GM18867 (cell line): ENCODE results near the gene PACRG.

ENCODE experiments used
- ATAC-seq: cut with Tn5 transposase; IDR thresholded peaks from one replicate; pipeline ENCODE4 v1.9.1; 2021; ENCODE audit warnings: mild to moderate bottlenecking, moderate library complexity; ENCODE audit not compliant: unreplicated experiment

Gene PACRG

DNA sequence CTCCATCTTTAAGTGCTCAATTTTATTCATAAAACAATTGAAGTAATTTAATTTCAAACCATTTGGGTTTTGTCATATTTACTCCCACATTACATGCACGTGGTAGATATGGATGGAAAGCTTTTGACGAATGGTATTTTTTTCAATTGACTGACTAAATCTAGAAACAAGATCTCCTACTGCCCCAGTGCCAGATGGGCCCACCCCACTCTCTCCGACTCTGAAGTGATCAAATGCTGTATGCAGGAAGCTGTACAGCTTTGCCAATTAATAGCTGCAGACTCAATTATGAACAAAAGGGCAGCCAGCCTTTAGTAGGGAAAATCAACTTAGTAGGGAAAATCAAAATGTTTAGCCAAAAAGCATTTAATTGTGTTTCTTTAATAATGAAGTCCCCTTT lies 46.2 kb downstream of the PACRG start:
- no peak for ATAC-seq

DNA sequence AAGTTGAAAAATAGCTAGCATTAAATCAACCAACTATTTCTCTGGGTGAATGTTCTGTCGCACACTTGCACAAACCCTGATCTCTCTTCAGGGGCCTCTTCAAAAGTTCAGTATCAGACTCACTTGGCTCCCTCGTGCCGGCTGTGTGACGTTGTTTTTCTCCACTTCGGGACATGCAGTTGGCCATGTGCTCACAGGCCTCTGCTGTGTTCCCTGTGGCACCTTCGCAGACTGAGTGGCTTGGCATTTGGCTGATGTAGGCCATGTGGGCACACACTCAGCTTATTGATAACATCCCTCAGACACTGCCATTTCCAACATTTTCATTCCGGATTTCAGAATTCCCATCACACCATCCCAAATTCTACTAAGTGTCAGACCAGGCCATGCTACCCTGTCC lies 49.3 kb downstream of the PACRG start:
- no peak for ATAC-seq

DNA sequence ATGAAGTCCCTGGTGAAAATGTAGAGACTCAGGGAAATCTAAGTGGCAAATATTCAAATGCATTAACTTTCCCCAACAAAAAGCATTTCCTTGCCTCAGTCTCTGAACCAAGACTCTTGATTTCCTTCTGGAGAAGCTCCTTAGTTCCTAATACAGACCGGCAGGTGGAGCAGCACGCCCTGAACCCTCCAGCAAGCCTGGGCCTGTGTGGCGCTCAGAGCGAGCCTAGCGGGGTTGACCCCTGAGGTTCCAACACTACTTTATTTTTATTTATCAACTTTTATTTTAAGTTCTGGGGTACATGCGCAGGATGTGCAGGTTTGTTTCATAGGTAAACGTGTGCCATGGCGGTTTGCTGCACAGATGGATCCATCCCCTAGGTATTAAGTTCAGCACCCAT lies 50.8 kb downstream of the PACRG start:
- ATAC-seq: no peak

DNA sequence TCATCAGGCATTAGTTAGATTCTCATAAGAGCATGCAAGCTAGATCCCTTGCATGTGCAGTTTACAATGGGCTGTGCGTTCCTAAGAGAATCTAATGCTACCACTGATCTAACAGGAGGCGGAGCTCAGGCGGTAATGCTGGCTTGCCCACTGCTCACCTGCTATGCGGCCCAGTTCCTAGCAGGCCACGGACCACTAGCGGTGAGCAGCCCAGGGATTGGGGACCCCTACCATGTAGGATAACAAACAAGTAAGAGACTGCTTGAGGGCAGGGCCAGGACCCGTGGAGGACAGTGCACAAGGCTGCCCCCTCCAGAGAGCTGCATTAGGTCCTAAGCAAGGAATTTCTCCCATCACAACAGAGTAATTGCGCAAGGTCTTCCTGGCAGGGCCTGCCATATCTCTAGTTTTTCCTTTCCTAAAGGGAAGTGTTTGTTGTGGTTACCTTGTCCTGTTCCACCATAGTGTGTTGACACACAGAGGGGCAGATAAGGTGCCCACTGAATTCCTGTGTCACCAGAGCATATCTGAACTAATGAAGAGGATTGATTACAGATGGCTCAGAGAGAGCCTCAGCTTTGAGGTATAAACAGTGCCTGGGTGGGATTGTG lies 58.0 kb downstream of the PACRG start:
- no peak for ATAC-seq

DNA sequence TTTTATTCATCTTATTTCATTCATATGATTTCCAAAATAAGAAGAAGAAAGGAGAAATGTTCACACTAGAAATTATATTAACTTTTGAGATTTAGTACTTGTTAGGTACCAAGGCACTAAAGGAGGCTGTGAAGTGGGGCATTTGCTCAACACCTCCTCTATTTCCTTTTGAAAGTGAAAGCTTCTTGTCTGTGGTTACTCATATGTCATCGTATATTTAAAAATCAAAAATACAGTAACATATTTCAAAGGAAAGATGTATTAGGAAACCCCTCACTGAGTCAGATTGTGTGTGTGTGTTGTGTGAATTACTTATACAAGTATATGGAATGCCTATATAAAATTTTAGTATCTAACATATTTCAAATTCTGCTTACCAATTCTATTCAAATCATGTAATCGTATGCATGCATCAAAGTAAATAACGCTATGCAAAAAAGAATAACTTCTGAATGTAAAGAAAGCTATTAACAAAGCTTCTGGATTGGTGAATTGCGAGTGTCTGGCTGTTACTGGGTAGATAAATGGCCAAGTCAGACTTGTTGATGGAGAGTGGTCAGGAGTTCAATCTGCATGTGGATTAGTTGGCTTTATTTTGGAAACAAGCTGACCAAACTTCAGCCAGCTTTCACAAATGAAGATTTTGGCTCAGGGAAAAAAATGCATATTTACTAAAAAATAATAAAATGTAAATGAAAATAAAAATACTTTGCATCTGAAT lies 70.9 kb downstream of the PACRG start:
- no peak for ATAC-seq

DNA sequence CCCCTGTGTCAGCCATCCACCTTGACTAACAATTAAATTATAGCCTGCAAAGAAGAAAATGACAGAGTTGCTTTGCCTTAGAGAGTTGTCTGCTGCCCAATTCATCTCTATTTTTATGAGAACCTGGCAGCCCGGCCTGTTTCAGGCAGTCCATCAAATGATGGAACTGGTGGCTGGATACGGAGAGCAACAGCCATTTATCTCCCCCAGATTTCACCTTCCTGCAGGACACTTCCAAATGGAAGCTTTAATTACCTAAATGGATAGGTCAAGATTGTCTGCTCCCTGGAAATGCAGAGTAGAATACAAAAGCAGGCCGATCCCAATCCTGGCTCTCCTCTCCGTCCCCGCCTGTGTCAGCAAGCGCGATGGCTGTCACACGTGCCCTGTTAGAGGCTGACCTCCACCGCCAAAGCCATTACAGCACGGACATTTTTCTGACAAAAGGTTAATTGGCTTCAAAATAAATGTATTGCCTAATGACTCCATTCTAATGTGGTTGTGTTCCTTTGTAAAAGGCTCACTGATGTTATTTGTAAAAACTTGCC lies 86.7 kb downstream of the PACRG start:
- ATAC-seq: no peak

DNA sequence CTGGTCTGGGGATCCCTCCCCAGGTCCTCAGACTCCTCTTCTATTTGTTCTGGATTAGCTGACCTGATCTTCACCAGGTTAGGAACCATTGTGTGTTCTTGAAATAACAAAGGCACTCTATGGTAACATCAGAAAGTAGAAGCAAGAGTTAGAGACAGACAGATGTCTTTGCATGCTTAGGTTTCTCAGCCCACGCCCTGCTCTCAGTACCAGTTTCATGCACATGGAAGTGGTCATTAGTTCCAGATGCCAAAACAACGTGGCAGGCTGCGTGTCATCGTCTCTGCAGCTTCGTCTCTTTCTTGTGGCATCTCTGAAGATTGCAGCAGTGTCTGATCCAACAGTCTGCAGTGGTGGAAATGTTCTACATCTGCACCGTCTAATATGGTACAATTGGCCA lies 89.4 kb downstream of the PACRG start:
- peak; percentile 65 for ATAC-seq

DNA sequence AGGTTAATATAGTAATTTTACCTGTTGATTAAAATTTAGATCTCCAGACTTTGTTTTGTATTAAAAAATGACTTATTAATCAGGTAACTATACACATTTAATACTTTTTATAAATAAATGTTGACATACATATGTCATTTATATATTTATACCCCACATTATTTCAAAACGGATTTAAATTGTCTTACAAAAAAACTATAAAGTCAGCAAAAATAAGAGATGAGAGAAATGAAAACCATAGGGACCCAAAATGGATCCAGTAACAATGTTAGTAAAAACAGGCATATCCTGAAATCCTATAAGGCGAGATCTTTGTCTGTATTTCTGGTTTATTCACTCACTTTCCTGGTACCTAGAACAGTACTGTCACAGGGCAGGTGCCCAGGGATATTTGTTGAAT lies 91.5 kb downstream of the PACRG start:
- ATAC-seq: no peak

DNA sequence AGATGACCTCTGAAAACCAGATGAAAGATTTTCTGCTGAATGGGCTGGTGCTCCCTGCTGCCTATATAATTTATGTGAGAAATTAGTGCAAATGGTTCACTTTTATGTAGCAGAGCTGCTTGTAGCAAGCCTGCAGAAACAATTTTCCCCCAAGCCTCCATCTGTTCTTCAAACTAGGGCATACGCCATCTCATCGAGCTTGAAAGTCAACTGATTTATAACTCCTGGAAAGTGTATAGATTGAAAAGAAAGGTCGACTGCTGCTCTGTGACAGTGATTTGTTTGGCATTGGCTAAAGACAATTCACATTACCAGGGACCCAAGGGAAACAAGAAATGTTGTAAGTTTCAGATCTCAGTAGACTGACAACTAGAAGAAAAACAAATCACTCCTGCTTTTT lies 93.3 kb downstream of the PACRG start:
- ATAC-seq: no peak

DNA sequence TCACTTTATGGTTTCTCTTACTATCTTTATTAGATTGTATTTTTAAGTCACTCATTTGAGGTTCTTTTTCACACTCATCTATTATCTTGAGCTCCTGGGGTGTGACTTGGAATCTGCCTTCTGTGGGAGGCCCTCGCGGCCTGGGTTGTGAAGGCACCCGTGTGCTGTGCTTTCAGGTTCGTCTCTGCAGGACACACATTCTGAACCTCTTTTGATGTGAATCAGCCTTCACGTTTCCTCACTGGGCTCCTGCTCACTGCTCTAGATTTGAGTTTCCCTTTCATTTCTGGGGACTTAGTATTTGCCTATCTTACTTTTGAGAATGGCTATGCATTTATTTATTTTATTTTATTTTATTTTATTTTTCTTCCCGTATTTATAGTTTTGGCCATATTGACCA lies 97.8 kb downstream of the PACRG start:
- ATAC-seq: peak; percentile 80

DNA sequence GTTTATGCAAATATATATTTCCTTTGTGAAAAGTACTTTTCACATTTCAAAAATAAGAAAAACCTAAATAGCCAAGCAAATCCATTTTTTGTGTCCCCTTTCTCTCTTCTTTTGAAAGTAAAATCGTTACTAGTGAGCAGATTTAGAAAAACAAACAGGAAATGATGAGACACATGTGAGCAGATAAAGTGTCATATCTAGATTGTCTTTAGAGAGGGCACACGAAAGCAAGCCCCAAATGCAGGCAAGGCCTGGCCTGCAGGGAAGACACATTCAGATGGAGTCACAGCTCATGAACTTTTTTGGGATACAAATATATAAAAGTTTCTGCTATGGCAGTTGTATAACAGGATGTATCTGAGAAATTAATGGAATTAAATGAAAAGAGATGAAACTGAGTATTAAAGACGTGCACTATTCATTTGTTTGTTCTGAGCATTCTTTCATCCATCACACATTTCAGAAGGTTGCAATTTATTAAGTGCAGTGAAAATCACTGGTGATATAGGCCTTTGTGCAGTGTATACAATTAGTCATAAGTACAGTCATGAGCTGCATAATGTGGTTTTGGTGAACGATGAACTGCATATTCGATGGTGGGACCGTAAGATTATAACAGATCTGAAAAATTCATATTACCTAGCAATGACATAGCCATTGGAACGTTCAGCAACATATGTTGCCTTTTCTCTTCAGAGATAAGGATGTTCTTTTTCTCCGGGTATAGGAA lies 101.4 kb downstream of the PACRG start:
- ATAC-seq: peak; percentile 43

DNA sequence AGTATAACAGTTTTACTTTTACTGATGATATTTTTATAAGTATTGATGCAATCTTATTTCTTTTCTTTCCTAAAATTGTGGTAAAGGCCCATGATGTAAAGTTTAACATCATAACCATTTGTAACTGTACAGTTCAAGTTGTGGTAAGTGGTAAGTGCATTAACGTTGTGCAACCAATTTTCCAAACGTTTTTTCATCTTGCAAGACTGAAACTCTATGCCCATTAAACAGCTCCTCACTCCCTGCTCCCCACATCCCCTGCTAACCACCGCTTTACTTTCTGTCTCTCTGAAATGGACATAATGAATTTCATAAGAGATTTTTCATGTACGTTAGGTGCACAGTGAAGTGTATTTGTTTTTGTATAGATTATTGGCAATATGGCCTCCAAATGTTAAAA lies 106.0 kb downstream of the PACRG start:
- no peak for ATAC-seq

DNA sequence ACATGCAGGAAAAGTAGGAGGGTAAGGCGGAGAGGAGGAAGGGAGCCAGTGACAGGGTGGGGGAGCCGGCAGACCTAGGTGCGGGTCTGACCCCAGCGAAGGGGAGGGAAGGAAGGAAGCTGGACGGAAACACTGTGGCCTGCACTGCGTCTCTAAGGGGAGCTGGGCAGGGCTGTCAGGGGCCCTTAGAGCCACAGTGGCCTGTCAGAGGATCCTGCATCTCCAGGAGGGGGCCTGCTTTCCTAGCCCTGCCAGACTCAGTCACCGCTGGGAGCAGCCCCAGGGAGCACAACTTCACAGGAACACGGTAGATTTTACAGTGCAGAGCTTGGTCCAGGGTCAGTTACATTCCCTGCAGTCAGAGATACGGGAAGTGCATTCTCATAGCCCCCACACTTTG lies 118.2 kb downstream of the PACRG start:
- no peak for ATAC-seq

DNA sequence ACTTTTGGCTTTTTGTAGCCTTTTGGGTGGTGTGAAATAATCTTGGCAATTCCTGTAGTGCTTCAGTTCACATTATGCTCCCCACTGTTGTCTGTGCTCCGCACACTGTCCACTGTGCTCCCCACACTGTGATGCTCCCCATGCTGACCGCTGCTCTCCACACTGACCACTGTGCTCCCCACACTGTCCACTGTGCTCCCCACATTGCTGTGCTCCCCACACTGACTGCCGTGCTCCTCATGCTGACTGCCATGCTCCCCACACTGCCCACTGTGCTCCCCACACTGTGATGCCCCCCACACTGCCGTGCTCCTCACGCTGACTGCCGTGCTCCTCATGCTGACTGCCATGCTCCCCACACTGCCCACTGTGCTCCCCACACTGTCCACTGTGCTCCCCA lies 118.9 kb downstream of the PACRG start:
- no peak for ATAC-seq

DNA sequence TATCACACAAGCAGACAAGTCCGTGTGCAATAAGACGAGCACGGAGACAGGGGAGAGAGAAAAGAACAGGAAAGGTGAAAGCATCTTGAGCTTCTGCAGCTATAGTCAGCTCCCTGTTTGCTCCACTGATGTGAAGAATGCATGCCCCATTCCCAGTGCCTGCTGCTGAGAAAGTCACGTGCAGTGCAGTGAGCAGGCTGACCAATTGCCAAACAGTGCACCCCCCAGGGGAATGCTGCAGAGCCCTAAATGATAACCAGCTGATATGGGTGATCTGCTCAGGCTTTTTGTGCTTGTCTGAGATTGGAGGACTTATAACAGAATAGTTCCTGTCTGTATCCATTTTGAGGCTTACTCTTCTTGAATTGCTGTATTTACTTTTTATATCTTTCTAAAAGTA lies 121.5 kb downstream of the PACRG start:
- no peak for ATAC-seq

DNA sequence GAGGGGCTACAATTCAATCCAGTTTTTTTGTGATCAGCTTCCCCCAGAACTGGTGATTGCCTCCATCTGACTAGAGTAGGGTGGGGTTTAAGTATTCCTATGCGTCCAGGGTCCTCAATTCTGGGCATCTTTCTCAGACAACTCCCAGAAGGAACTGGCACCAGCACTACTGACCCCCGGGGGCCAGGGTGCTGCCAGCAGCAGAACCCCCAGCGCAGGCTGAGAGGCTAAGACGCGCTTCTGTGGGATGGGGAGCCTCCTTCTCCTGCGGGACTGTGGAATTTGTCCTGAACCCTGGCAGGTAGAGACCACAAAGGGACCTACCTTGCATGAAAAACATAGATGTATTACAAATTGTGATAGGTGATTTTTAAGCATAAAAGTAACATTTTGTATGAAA lies 124.4 kb downstream of the PACRG start:
- ATAC-seq: no peak

DNA sequence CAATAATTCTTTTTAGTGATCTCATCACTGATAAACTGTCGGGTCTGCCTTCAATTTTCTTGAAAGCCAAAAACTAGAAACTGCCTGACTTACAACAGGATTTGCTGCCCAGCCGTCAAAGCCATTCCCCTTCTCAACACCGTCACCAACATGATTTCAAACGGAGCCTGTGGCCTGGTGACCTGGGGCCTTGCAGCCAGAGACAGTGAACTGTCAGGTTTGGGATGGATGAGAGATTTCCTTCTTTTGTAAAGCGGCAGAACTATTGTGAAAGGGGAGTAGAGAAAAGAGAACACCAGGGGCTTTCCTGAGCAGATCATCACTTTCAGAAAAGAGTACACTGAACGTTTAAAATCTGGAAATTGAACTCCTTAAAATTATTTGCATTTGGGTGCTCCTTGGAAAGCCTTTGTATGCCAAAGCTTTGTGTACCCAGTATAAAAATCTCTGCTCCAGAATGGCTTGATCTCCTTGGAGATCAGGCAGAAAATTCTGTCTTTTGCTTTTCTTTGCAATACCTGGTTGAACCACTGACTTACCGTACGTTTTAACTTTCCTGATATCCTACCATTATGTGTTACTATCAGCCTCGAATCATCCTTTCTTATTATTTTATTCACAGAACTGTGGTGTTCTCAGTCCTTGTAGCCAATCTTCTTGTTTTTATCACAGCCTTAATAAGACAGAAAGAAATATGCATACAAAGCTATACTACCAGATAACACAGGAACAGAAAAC lies 125.2 kb downstream of the PACRG start:
- ATAC-seq: no peak

DNA sequence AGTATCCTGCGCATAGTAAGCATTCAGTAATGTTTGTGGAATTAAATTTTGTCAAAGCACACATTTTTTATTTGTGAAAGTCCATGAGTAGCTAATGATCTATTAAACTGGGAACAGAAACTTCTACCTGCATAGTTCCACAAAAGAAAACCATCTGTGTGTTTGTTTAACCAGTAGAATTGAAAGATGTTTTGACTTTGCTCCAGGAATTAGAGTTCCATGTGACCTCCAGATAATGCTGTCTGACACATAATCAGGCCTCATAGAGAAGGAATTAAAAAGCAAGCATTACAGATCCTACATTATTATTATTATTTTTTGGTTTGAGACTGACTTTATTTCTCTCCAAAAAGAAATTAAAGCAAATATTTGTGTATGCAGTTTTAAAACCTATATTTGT lies 126.5 kb downstream of the PACRG start:
- ATAC-seq: no peak

DNA sequence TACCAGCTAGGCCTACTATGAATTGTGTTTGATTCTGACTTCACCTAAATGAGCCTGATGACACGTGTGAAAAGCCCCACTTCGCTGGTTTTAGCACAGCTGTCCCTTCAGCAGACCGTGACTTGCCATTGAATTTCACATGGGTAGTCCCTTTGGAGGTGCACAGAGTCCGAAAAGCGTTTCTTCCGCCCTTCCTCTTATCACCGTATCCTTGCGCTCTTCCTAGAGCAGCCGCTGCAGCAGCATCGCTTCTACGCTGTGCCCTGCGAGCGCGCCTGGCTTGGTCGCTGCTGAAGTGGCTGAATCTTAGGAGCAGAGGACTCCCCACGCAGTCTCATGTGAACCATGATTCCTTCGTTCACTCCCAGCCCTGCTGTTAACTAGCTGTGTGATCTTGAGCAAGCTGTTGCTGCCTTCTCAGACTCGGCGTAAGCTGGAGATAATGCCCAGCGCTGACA lies 127.0 kb downstream of the PACRG start:
- ATAC-seq: no peak

DNA sequence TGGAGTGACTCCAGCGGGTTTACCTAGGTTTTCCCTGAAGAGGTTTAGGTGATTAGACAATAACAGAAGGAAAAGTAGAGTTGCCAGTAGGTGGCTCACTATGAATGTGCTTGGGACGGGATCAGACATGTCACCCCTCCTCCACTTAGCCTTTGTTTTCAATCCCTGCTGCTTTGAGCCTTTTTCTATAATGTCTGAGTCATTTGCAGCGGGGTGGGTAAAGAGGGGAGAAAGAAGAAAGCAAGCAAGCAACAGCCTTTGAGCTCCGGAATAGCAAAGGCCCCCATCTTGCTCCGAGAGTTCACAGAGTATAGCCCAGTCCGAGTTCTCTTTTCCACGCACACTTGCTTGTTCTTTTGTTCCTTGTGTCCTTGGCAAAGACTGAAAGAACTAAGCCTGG lies 129.1 kb downstream of the PACRG start:
- no peak for ATAC-seq

DNA sequence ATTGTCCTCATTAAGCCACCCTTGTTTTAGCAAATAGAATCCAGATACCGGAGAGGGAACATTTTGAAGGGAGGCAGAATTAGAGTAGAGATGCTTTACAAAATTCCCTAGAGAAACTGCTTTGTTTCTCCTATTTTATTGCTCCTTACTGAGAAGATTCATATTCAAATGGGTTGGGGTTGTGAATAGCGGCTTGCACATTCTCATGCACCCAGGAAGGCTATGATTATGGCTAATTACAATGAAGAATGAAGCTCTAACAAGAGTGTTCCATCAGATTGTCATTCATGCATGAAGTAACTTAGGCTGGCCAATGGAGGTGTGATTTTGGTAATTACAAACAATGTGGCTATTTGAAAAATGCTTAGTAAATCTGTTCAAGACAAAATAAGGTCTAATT lies 129.6 kb downstream of the PACRG start:
- ATAC-seq: no peak
